ENCODE results near the gene PNMA8C.

- TF ChIP-seq POLR2A (IDR thresholded peaks at IDR 0.05), result no peak
- TF ChIP-seq, protein P1, sequence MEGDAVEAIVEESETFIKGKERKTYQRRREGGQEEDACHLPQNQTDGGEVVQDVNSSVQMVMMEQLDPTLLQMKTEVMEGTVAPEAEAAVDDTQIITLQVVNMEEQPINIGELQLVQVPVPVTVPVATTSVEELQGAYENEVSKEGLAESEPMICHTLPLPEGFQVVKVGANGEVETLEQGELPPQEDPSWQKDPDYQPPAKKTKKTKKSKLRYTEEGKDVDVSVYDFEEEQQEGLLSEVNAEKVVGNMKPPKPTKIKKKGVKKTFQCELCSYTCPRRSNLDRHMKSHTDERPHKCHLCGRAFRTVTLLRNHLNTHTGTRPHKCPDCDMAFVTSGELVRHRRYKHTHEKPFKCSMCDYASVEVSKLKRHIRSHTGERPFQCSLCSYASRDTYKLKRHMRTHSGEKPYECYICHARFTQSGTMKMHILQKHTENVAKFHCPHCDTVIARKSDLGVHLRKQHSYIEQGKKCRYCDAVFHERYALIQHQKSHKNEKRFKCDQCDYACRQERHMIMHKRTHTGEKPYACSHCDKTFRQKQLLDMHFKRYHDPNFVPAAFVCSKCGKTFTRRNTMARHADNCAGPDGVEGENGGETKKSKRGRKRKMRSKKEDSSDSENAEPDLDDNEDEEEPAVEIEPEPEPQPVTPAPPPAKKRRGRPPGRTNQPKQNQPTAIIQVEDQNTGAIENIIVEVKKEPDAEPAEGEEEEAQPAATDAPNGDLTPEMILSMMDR (IDR thresholded peaks at IDR 0.05), result no peak
- TF ChIP-seq POLR2AphosphoS5 (IDR thresholded peaks at IDR 0.05), result no peak
Measured at GRCh38 chr19:46380690-46381089, 48.0 kb downstream of the PNMA8C start.

All from gastroesophageal sphincter (tissue), 3 donors.